22Rv1 (cell line): ENCODE results near the gene GEN1.

Source experiments
- H3K27ac ChIP-seq: fragments of 450-650 bp; 2 replicates; pipeline ENCODE4 v1.5.1; 2017
- CTCF ChIP-seq: fragments of 450-650 bp; IDR thresholded peaks from 2 replicates; pipeline ENCODE4 v1.5.1; 2017; ENCODE audit warnings: mild to moderate bottlenecking
- ZFX ChIP-seq: fragments of 450-650 bp; IDR thresholded peaks from 2 replicates; pipeline ENCODE4 v1.6.1; 2017; ENCODE audit warnings: antibody characterized with exemption, borderline replicate concordance

The GEN1 gene

GRCh38 chr2:17804358-17804757 is 50.4 kb downstream of the GEN1 start:
- no peak overlapping the region for H3K27ac ChIP-seq
- no peak for TF ChIP-seq CTCF
- TF ChIP-seq ZFX = no peak

- H3K27ac ChIP-seq = no peak overlapping the region
- TF ChIP-seq ZFX = no peak
- TF ChIP-seq CTCF = no peak
These were observed 51.2 kb downstream of the GEN1 start for GRCh38 chr2:17805166-17805565.

- TF ChIP-seq ZFX (no peak), CTCF (no peak)
- H3K27ac ChIP-seq = no peak overlapping the region
These were observed 51.9 kb downstream of the GEN1 start for GRCh38 chr2:17805717-17806363.

GRCh38 chr2:17813010-17813741 is 59.2 kb downstream of the GEN1 start:
- TF ChIP-seq CTCF (no peak), ZFX (no peak)

GRCh38 chr2:17813742-17814473 is 60.0 kb downstream of the GEN1 start:
- H3K27ac ChIP-seq = no peak overlapping the region

More at GRCh38 chr2:17813010-17813741, 59.2 kb downstream of the GEN1 start:
- H3K27ac ChIP-seq = no peak overlapping the region

GRCh38 chr2:17814601-17815000 is 60.7 kb downstream of the GEN1 start:
- TF ChIP-seq ZFX (no peak), CTCF (no peak)
- H3K27ac ChIP-seq = no peak overlapping the region

More at GRCh38 chr2:17813742-17814473, 60.0 kb downstream of the GEN1 start:
- no peak for TF ChIP-seq CTCF
- TF ChIP-seq ZFX = no peak
